H1 (cell line): ENCODE measurements around the gene OVCH2. TPM values are rescaled to one million over a fixed set of nuclear protein-coding genes. Genes with fewer than 3 reads are reported as not detected.

ENCODE experiments used
- CTCF ChIA-PET: fragments of 300-600 bp; sonication (Branson Sonifier 250); formaldehyde crosslinking; loops from one replicate; lab custom pipeline; 2021; ENCODE audit not compliant: partially characterized antibody; lab: Charles Lee
- POLR2A ChIA-PET: fragments of 300-600 bp; sonication (Branson Sonifier 250); formaldehyde crosslinking; loops from one replicate; lab custom pipeline; 2021; ENCODE audit warnings: inconsistent platforms; ENCODE audit not compliant: partially characterized antibody; lab: Charles Lee
- DNase-seq, 2 experiments: peaks; one replicate each; pipeline versions ENCODE4 v3.0.0 to v3.0.0-alpha.2; 2010 to 2022; ENCODE audit warnings: low spot score in 2 of 2, low read depth in 1 of 2, mixed read lengths in 1 of 2
- FAIRE-seq: peaks from 2 replicates; lab custom pipeline; 2011; peaks lifted over from hg19 to GRCh38; lab: Jason Lieb, UNC
- H2AFZ ChIP-seq: 2 replicates; pipeline ENCODE4 v1.8.1; 2012; ENCODE audit warnings: low read length, inconsistent platforms
- H2AK5ac ChIP-seq: 2 replicates; pipeline ENCODE4 v1.6.1; 2013; ENCODE audit warnings: low read depth, low read length
- H2BK120ac ChIP-seq: replicated peaks from 2 replicates; pipeline ENCODE3; 2013; ENCODE audit warnings: low read depth, low read length, inconsistent platforms
- H2BK12ac ChIP-seq: 2 replicates; pipeline ENCODE4 v1.6.1; 2013; ENCODE audit warnings: low read depth, low read length
- H2BK15ac ChIP-seq: 2 replicates; pipeline ENCODE4 v1.6.1; 2013; ENCODE audit warnings: low read length
- H2BK20ac ChIP-seq: 2 replicates; pipeline ENCODE4 v1.6.1; 2013; ENCODE audit warnings: low read length
- H2BK5ac ChIP-seq: 2 replicates; pipeline ENCODE4 v1.6.1; 2013; ENCODE audit warnings: low read depth, low read length
- H3K14ac ChIP-seq: 2 replicates; pipeline ENCODE4 v1.6.1; 2013; ENCODE audit warnings: inconsistent platforms; ENCODE audit not compliant: insufficient read length
- H3K18ac ChIP-seq: 2 replicates; pipeline ENCODE4 v1.6.1; 2013; ENCODE audit warnings: low read length; ENCODE audit errors: extremely low read depth
- H3K23ac ChIP-seq: 2 replicates; pipeline ENCODE4 v1.6.1; 2013; ENCODE audit warnings: inconsistent platforms; ENCODE audit not compliant: insufficient read length
- H3K23me2 ChIP-seq: 2 replicates; pipeline ENCODE4 v1.6.1; 2013; ENCODE audit warnings: low read depth, low read length
- H3K27ac ChIP-seq: 2 replicates; pipeline ENCODE4 v1.6.1; 2011; ENCODE audit warnings: low read depth, low read length, inconsistent platforms
- H3K27me3 ChIP-seq, 4 experiments: replicated peaks in 1 of 4; 1 replicate in 1 of 4; 2 replicates in 3 of 4; pipeline versions ENCODE4 v1.6.1 to v1.8.1; 2011 to 2013; ENCODE audit warnings: low read length in 3 of 4, mild to moderate bottlenecking in 3 of 4, inconsistent platforms in 2 of 4, mixed read lengths in 2 of 4, moderate library complexity in 1 of 4; ENCODE audit not compliant: control insufficient read depth in 3 of 4, insufficient read depth in 3 of 4; ENCODE audit errors: extremely low read depth in 1 of 4
- H3K36me3 ChIP-seq, 4 experiments: 2 replicates each; pipeline versions ENCODE4 v1.6.1 to v1.8.1; 2011 to 2013; ENCODE audit warnings: mild to moderate bottlenecking in 4 of 4, low read length in 3 of 4, moderate library complexity in 2 of 4, control low read depth in 1 of 4, inconsistent platforms in 1 of 4; ENCODE audit not compliant: insufficient read depth in 4 of 4, control insufficient read depth in 2 of 4
- H3K4ac ChIP-seq: replicated peaks from 2 replicates; pipeline ENCODE3; 2013; ENCODE audit warnings: low read length, low read depth, mixed read lengths, inconsistent platforms; ENCODE audit not compliant: insufficient read length
- H3K4me1 ChIP-seq, 4 experiments: replicated peaks in 1 of 4; 1 replicate in 1 of 4; 2 replicates in 3 of 4; pipeline versions ENCODE4 v1.6.1 to v1.8.1; 2011 to 2013; ENCODE audit warnings: low read length in 3 of 4, inconsistent platforms in 2 of 4, mixed read lengths in 1 of 4; ENCODE audit not compliant: insufficient read depth in 4 of 4, control insufficient read depth in 3 of 4
- H3K4me2 ChIP-seq, 2 experiments: 2 replicates each; pipeline versions ENCODE4 v1.6.1 to v1.8.1; 2011 to 2013; ENCODE audit warnings: low read depth in 2 of 2, low read length in 2 of 2, control low read depth in 1 of 2, inconsistent platforms in 1 of 2, mild to moderate bottlenecking in 1 of 2; ENCODE audit not compliant: insufficient read depth in 1 of 2
- H3K4me3 ChIP-seq, 4 experiments: fragments of 200-600, 300-600 bp in 1 of 4; sonication (generic), shearing (Covaris generic), sonication (Bioruptor Twin) in 1 of 4; 2 replicates each; pipeline versions ENCODE4 v1.5.1 to v1.8.1; 2011 to 2016; ENCODE audit warnings: low read length in 4 of 4, low read depth in 3 of 4, control low read depth in 2 of 4, inconsistent platforms in 2 of 4, mild to moderate bottlenecking in 2 of 4, mixed read lengths in 1 of 4, moderate library complexity in 1 of 4; ENCODE audit not compliant: insufficient read depth in 2 of 4; ENCODE audit errors: extremely low read depth in 1 of 4
- H3K56ac ChIP-seq: replicated peaks from 2 replicates; pipeline ENCODE3; 2013; ENCODE audit warnings: low read depth, mild to moderate bottlenecking, mixed read lengths, low read length, inconsistent platforms; ENCODE audit not compliant: insufficient read length
- H3K79me1 ChIP-seq: 2 replicates; pipeline ENCODE4 v1.6.1; 2013; ENCODE audit warnings: low read depth, low read length, control low read depth
- H3K79me2 ChIP-seq, 2 experiments: 2 replicates each; pipeline versions ENCODE4 v1.6.1 to v1.8.1; 2012 to 2013; ENCODE audit warnings: low read length in 2 of 2, mild to moderate bottlenecking in 2 of 2, inconsistent platforms in 1 of 2; ENCODE audit not compliant: insufficient read depth in 2 of 2, control insufficient read depth in 1 of 2
- H3K9ac ChIP-seq, 4 experiments: replicated peaks in 1 of 4; 1 replicate in 1 of 4; 2 replicates in 3 of 4; pipeline versions ENCODE4 v1.6.1 to v1.8.1; 2011 to 2013; ENCODE audit warnings: low read depth in 3 of 4, low read length in 3 of 4, control low read depth in 2 of 4, mild to moderate bottlenecking in 2 of 4, moderate library complexity in 2 of 4, inconsistent platforms in 1 of 4; ENCODE audit errors: extremely low read depth in 1 of 4
- H3K9me3 ChIP-seq, 2 experiments: 2 replicates each; pipeline versions ENCODE4 v1.6.1 to v1.8.1; 2012 to 2013; ENCODE audit warnings: mild to moderate bottlenecking in 2 of 2, moderate library complexity in 2 of 2, control low read depth in 1 of 2, inconsistent platforms in 1 of 2, low read depth in 1 of 2, low read length in 1 of 2, mixed read lengths in 1 of 2; ENCODE audit not compliant: insufficient read depth in 2 of 2
- H4K20me1 ChIP-seq, 2 experiments: replicated peaks in 1 of 2; 2 replicates each; pipeline versions ENCODE3 to v1.8.1; 2011 to 2013; ENCODE audit warnings: inconsistent platforms in 2 of 2, low read length in 2 of 2, mild to moderate bottlenecking in 1 of 2; ENCODE audit not compliant: insufficient read depth in 2 of 2, control insufficient read depth in 1 of 2
- H4K5ac ChIP-seq: 2 replicates; pipeline ENCODE4 v1.6.1; 2013; ENCODE audit warnings: low read length, low read depth, mixed read lengths, inconsistent platforms; ENCODE audit not compliant: insufficient read length
- H4K8ac ChIP-seq: 2 replicates; pipeline ENCODE4 v1.8.0; 2013; ENCODE audit warnings: mild to moderate bottlenecking, moderate library complexity, low read length, inconsistent platforms; ENCODE audit not compliant: insufficient read depth; ENCODE audit errors: extremely low read depth
- H4K91ac ChIP-seq: replicated peaks from 2 replicates; pipeline ENCODE3; 2013; ENCODE audit warnings: low read length, mixed read lengths, inconsistent platforms; ENCODE audit not compliant: insufficient read length
- ATF2 ChIP-seq: IDR thresholded peaks from 2 replicates; pipeline ENCODE4 v1.6.1; 2012; ENCODE audit warnings: low read length, inconsistent platforms
- BACH1 ChIP-seq: IDR thresholded peaks from 2 replicates; pipeline ENCODE4 v1.6.1; 2012; ENCODE audit warnings: low read length, improper control_type of control experiment
- CBX8 ChIP-seq: fragments of 300-800, 300-1000 bp; sonication (generic); IDR thresholded peaks from 2 replicates; pipeline ENCODE4 v1.7.1; 2016; ENCODE audit warnings: low read depth, low read length, borderline replicate concordance
- CTCF ChIP-seq, 3 experiments: IDR thresholded peaks; 1 replicate in 2 of 3; 2 replicates in 1 of 3; pipeline versions ENCODE4 v1.5.1 to v1.6.1; 2011; ENCODE audit warnings: low read length in 3 of 3, mild to moderate bottlenecking in 3 of 3, inconsistent platforms in 2 of 3, low read depth in 1 of 3, moderate library complexity in 1 of 3; ENCODE audit not compliant: insufficient read depth in 1 of 3; ENCODE audit errors: control extremely low read depth in 1 of 3
- EP300 ChIP-seq, 2 experiments: IDR thresholded peaks; 1 replicate in 1 of 2; 2 replicates in 1 of 2; pipeline ENCODE4 v1.6.1; 2011 to 2012; ENCODE audit warnings: low read depth in 2 of 2, low read length in 2 of 2, mild to moderate bottlenecking in 2 of 2, borderline replicate concordance in 1 of 2, inconsistent platforms in 1 of 2, moderate library complexity in 1 of 2
- KDM5A ChIP-seq: fragments of 200-600 bp; IDR thresholded peaks from 2 replicates; pipeline ENCODE4 v1.7.1; 2012; ENCODE audit warnings: mild to moderate bottlenecking, low read length, inconsistent platforms, mixed read lengths
- POLR2AphosphoS5 ChIP-seq: IDR thresholded peaks from 2 replicates; pipeline ENCODE4 v1.6.1; 2011; ENCODE audit warnings: low read depth, low read length
- SP1 ChIP-seq: IDR thresholded peaks from 2 replicates; pipeline ENCODE4 v1.6.1; 2011; ENCODE audit warnings: low read depth, low read length
- TCF12 ChIP-seq: IDR thresholded peaks from 2 replicates; pipeline ENCODE4 v1.6.1; 2011; ENCODE audit warnings: low read depth, mild to moderate bottlenecking, low read length
- TEAD4 ChIP-seq: IDR thresholded peaks from 2 replicates; pipeline ENCODE4 v1.6.1; 2012; ENCODE audit warnings: low read depth, low read length, inconsistent platforms, mixed read lengths
- YY1 ChIP-seq: IDR thresholded peaks from 2 replicates; pipeline ENCODE4 v1.6.1; 2011; ENCODE audit warnings: low read depth, mild to moderate bottlenecking, low read length
- WGBS, 2 experiments: shearing (Covaris generic) in 1 of 2; methylation state at CpG; one replicate each; pipeline versions ENCODE4 v1.1.6 to v1.1.7; 2013 to 2015; ENCODE audit warnings: low lambda C conversion rate in 2 of 2, mixed read lengths in 2 of 2, inconsistent platforms in 1 of 2, low coverage in 1 of 2, missing lambda C conversion rate in 1 of 2; ENCODE audit not compliant: insufficient replicate concordance in 2 of 2, insufficient coverage in 1 of 2, insufficient read length in 1 of 2; ENCODE audit errors: extremely low coverage in 1 of 2, missing lambda C conversion rate in 1 of 2; 5-methylcytosine and 5-hydroxymethylcytosine counted together
- polyA plus RNA-seq, 7 experiments: library from polyadenylated mRNA; depleted of rRNA in 3 of 7; stranded (reverse) in 5 of 7; unstranded in 2 of 7; fragments of >200 nt in 5 of 7; fragments of 200-250 nt in 2 of 7; gene quantifications; 1 replicate in 5 of 7; 2 replicates in 1 of 7; 4 replicates in 1 of 7; pipeline versions ENCODE4 v1.2.1 to v1.2.3, GENCODE V29; 2011 to 2013; ENCODE audit warnings: missing spikeins in 2 of 7, mixed read lengths in 2 of 7
- total RNA-seq: library from RNA; stranded (reverse); fragmentation: NEBNext Ultra II Directional; extraction: Animal tissue kit (Norgen Biotek cat#: 25700); gene quantifications from 2 replicates; pipeline ENCODE4 v1.2.1, GENCODE V29; 2021

OVCH2 gene
- total and polyA plus RNA-seq, 2 of the 8 experiments (the other 6 are each of a cell fraction or from before 2014, with no cell fraction given) = 0.03 to 1.1 TPM

- H3K79me2 ChIP-seq = no peaks in the 10 kb centered on the region
- H3K4me2 ChIP-seq = no peak overlapping the region
- H2BK15ac ChIP-seq = no peak overlapping the region
- H3K4ac ChIP-seq = no peak overlapping the region
- no peaks in the 10 kb centered on the region for H4K20me1 ChIP-seq
- DNase-seq (no peak), FAIRE-seq (no peak)
- H3K18ac ChIP-seq = no peak overlapping the region
- H3K56ac ChIP-seq = no peak overlapping the region
- no peak overlapping the region for H3K9ac ChIP-seq
- H2BK120ac ChIP-seq = no peak overlapping the region
- ChIA-PET CTCF (interaction anchor here (0.6 to 3.0 kb wide), 10 partner anchors 9 to 413 kb away, joined by 3 to 18 read pairs (median 6); partner anchors contain the start of gene PPFIBP2), POLR2A (no interaction called here)
- H3K23me2 ChIP-seq = no peaks in the 10 kb centered on the region
- H3K79me1 ChIP-seq = no peaks in the 10 kb centered on the region
- no peak overlapping the region for H3K23ac ChIP-seq
- H3K27me3 ChIP-seq = no peaks in the 10 kb centered on the region
- H2BK20ac ChIP-seq = no peak overlapping the region
- no peak overlapping the region for H3K4me3 ChIP-seq
- no peak overlapping the region for H4K91ac ChIP-seq
- no peaks in the 10 kb centered on the region for H3K36me3 ChIP-seq
- no peak overlapping the region for H4K8ac ChIP-seq
- no peak overlapping the region for H3K14ac ChIP-seq
- H3K4me1 ChIP-seq = peaks cover 0 to 4% (median under 1%) of the 10 kb centered on the region in 4 experiments; a peak in 2 of 7 replicates
- H3K27ac ChIP-seq = no peak overlapping the region
- H2AK5ac ChIP-seq = no peak overlapping the region
- no peak overlapping the region for H2BK12ac ChIP-seq
- H2BK5ac ChIP-seq = no peak overlapping the region
- H2AFZ ChIP-seq = no peak overlapping the region
- WGBS, 2 experiments = 71% methylated on average over 6 of the region's 6 CpGs; no CpG with 5 or more reads in 1 of the 2 experiments
- H4K5ac ChIP-seq = no peak overlapping the region
- H3K9me3 ChIP-seq = no peaks in the 10 kb centered on the region
- TF ChIP-seq CTCF (IDR thresholded peaks at IDR 0.05; ENCODE audit: control extremely low read depth in 1 of 3, insufficient read depth in 1 of 3, low read depth in 1 of 3, low read length in 3 of 3) (no peak), ATF2 (no peak), YY1 (no peak), TCF12 (no peak), CBX8 (no peak), EP300 (IDR thresholded peaks at IDR 0.05; ENCODE audit: borderline replicate concordance in 1 of 2, low read depth in 2 of 2, low read length in 2 of 2) (no peak), SP1 (no peak), POLR2AphosphoS5 (no peak), TEAD4 (no peak), BACH1 (no peak), KDM5A (no peak)
These were observed 15.6 kb downstream of the OVCH2 start for GRCh38 chr11:7690648-7691047.
